ENCODE measurements around the gene NOTCH1.

- TF ChIP-seq TEAD4 (IDR thresholded peaks at IDR 0.05; ENCODE audit: low read depth, low read length): no peak
- TF ChIP-seq CTCF (IDR thresholded peaks at IDR 0.05; ENCODE audit: control extremely low read depth in 1 of 3, insufficient read depth in 1 of 3, low read depth in 1 of 3, low read length in 3 of 3): no peak
- no peak for TF ChIP-seq MAFK (IDR thresholded peaks at IDR 0.05; ENCODE audit: low read depth, low read length)
- no peak for TF ChIP-seq KDM4A (IDR thresholded peaks at IDR 0.05; ENCODE audit: low read depth, low read length, severe bottlenecking)
- no peak for TF ChIP-seq YY1 (IDR thresholded peaks at IDR 0.05; ENCODE audit: low read depth, low read length)
- TF ChIP-seq RFX5 (IDR thresholded peaks at IDR 0.05; ENCODE audit: borderline replicate concordance, low read depth, low read length): no peak
- TF ChIP-seq POLR2A (IDR thresholded peaks at IDR 0.05; ENCODE audit: control extremely low read depth in 1 of 2, low read depth in 2 of 2, low read length in 2 of 2): no peak
- TF ChIP-seq TBP (IDR thresholded peaks at IDR 0.05; ENCODE audit: low read depth, low read length): no peak
- no peak for TF ChIP-seq GABPA (IDR thresholded peaks at IDR 0.05; ENCODE audit: borderline replicate concordance, insufficient read depth, low read length)
- TF ChIP-seq ASH2L (IDR thresholded peaks at IDR 0.05; ENCODE audit: low read length): no peak
- TF ChIP-seq HDAC2 (IDR thresholded peaks at IDR 0.05; ENCODE audit: borderline replicate concordance in 1 of 2, low read depth in 2 of 2, low read length in 2 of 2): no peak
- no peak for TF ChIP-seq SRF (IDR thresholded peaks at IDR 0.05; ENCODE audit: low read depth, low read length)
These were observed 7.0 kb downstream of the NOTCH1 start for GRCh38 chr9:136538599-136539426.
